Fibroblast of villous mesenchyme (primary cell): ENCODE data around the gene NHSL2. TPM values are rescaled to one million over a fixed set of nuclear protein-coding genes. Genes with fewer than 3 reads are reported as not detected.

ENCODE experiments used
- DNase-seq: peaks from one replicate; pipeline ENCODE4 v3.0.0-alpha.2; 2010; ENCODE audit warnings: low read depth
- H3K4me3 ChIP-seq: 2 replicates; pipeline ENCODE4 v1.5.1; 2011; ENCODE audit warnings: low read depth, mild to moderate bottlenecking, low read length
- CTCF ChIP-seq: IDR thresholded peaks from 2 replicates; pipeline ENCODE4 v1.5.1; 2012; ENCODE audit warnings: low read depth, mild to moderate bottlenecking, low read length; ENCODE audit not compliant: insufficient read depth
- total RNA-seq: library from RNA; depleted of rRNA; stranded (reverse); fragments of >200 nt; gene quantifications from 2 replicates; pipeline ENCODE4 v1.2.3, GENCODE V29; 2012

NHSL2 gene
- total RNA-seq, 1 donor, result 9.9 TPM

DNA sequence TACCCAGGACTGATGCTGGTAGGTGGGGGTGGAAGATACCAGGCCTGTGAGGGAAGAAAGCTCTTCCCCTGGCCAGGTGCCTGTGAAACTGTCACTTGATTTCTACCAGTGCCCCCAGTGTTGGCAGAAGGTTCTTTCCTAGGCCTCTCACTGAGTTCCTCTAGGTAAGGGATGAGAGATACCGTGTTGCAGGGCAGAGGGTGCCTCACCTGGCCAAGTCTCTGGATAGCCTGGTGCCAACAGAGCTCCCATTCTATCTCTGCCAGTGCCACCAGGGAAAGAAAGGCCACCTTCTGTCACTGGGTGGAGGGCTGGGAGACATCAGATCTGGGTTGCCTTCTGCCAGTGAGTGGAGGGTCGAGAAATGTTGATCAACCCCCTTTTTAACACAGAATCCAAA, 127.0 kb downstream of the NHSL2 start:
- no peak for DNase-seq
- no peak for TF ChIP-seq CTCF
- H3K4me3 ChIP-seq, result no peak overlapping the region

GRCh38 chrX:72038016-72038415, 127.4 kb downstream of the NHSL2 start:
- no peak for TF ChIP-seq CTCF

DNA sequence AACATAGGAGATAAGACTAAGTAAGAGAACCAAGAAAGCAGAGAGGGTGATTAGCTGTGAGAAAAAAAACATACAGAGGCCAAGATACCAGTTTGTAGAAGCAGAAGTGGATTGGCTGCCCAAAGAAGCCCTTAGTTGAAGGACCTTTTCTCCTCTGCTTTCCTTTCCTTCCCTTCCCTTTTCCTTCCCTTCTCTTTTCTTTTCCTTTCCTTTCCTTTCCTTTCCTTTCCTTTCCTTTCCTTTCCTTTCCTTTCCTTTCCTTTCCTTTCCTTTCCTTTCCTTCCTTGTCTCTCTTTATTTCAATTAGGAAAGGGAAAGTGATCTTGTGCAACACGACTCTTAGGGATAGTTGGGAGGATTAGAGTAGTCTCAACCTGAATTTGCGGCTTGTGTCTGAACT, 128.2 kb downstream of the NHSL2 start:
- TF ChIP-seq CTCF, result no peak
- DNase-seq, result no peak
- H3K4me3 ChIP-seq, result no peak overlapping the region

More at GRCh38 chrX:72038016-72038415, 127.4 kb downstream of the NHSL2 start:
- no peak overlapping the region for H3K4me3 ChIP-seq
- DNase-seq, result no peak

DNA sequence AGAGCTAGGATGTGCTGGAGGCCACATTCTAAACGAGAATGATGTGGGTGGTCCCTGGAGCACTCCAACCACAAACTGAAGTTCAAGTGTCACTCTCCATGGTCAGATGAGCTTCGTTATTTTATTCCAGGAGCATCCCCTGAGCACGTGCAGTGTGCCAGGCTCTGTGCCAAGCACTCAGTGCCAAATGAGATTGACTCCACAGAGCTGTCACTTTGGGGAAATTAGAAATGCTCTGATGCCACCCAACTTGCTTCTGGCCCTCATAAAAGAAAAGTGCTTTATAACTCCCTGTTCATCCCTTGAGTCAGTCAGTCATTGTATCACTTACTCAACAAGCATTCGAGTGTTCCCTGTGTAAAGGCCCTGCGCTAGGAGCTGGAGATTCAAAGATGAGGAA, 129.9 kb downstream of the NHSL2 start:
- no peak overlapping the region for H3K4me3 ChIP-seq
- DNase-seq, result no peak
- no peak for TF ChIP-seq CTCF

- no peak for TF ChIP-seq CTCF
- peak; percentile 17 for DNase-seq
- H3K4me3 ChIP-seq, result no peak overlapping the region
These were observed 130.5 kb downstream of the NHSL2 start for GRCh38 chrX:72041176-72041575.

GRCh38 chrX:72041871-72042851, 131.5 kb downstream of the NHSL2 start:
- peak; percentile 52 for DNase-seq
- H3K4me3 ChIP-seq, result no peak overlapping the region
- TF ChIP-seq CTCF, result no peak
